Right atrium auricular region (tissue), 2 donors: ENCODE measurements around the gene NUDT8. TPM values are rescaled to one million over a fixed set of nuclear protein-coding genes. Genes with fewer than 3 reads are reported as not detected.

ENCODE experiments used
- DNase-seq: peaks from one replicate; pipeline ENCODE4 v3.0.0-alpha.2; 2019; ENCODE audit warnings: low spot score
- H3K27ac ChIP-seq, 2 donors: fragments of 200-600 bp; sonication (generic); 1 replicate in 1 of 2; 2 replicates in 1 of 2; pipeline ENCODE4 v1.5.1; 2016 to 2019
- H3K27me3 ChIP-seq, 2 donors: fragments of 200-600 bp; sonication (generic); one replicate each; pipeline versions ENCODE4 v1.5.1 to v1.6.0; 2017 to 2019
- H3K36me3 ChIP-seq: fragments of 200-600 bp; sonication (generic); one replicate; pipeline ENCODE4 v1.5.1; 2016
- H3K4me1 ChIP-seq, 2 donors: fragments of 200-600 bp; sonication (generic); one replicate each; pipeline versions ENCODE4 v1.5.1 to v1.6.0; 2017 to 2019
- H3K4me3 ChIP-seq, 2 donors: fragments of 200-600 bp; sonication (generic); 1 replicate in 1 of 2; 2 replicates in 1 of 2; pipeline ENCODE4 v1.5.1; 2017 to 2019; ENCODE audit warnings: mild to moderate bottlenecking in 1 of 2, moderate library complexity in 1 of 2
- H3K9me3 ChIP-seq, 2 donors: fragments of 200-600 bp; sonication (generic); one replicate each; pipeline ENCODE4 v1.5.1; 2019
- CTCF ChIP-seq, 2 donors: fragments of 200-600 bp; sonication (generic); IDR thresholded peaks; one replicate each; pipeline ENCODE4 v1.5.1; 2019; ENCODE audit warnings: antibody characterized with exemption in 2 of 2
- total RNA-seq, 2 donors: library from RNA; depleted of rRNA; stranded (reverse); fragments of >200 nt; gene quantifications; one replicate each; pipeline ENCODE4 v1.1.0, GENCODE V29; 2016

The NUDT8 gene
- total RNA-seq, 2 donors from 2014 or later = 29.8 to 78.6 TPM

GRCh38 chr11:67671211-67671520 is 41.4 kb upstream of the NUDT8 start:
- TF ChIP-seq CTCF (IDR thresholded peaks at IDR 0.05) = no peak
- Histone ChIP-seq H3K27ac (no peak overlapping the region), H3K27me3 (no peaks in the 10 kb centered on the region), H3K4me1 (no peaks in the 10 kb centered on the region), H3K9me3 (peaks cover 0 to 4% of the 10 kb centered on the region in 2 donors), H3K36me3 (no peaks in the 10 kb centered on the region), H3K4me3 (no peak overlapping the region)
- DNase-seq = no peak

- no peak overlapping the region for H3K27ac ChIP-seq
- no peaks in the 10 kb centered on the region for H3K36me3 ChIP-seq
- no peaks in the 10 kb centered on the region for H3K27me3 ChIP-seq
- H3K4me3 ChIP-seq = no peak overlapping the region
- H3K4me1 ChIP-seq = no peaks in the 10 kb centered on the region
- DNase-seq = no peak
- TF ChIP-seq CTCF (IDR thresholded peaks at IDR 0.05) = no peak
- no peaks in the 10 kb centered on the region for H3K9me3 ChIP-seq
These were observed 40.8 kb upstream of the NUDT8 start for GRCh38 chr11:67670316-67671210.

- DNase-seq = no peak
- no peaks in the 10 kb centered on the region for H3K27me3 ChIP-seq
- H3K4me1 ChIP-seq = no peaks in the 10 kb centered on the region
- H3K36me3 ChIP-seq = no peaks in the 10 kb centered on the region
- no peak overlapping the region for H3K27ac ChIP-seq
- TF ChIP-seq CTCF (IDR thresholded peaks at IDR 0.05) = no peak
- H3K9me3 ChIP-seq = no peaks in the 10 kb centered on the region
- H3K4me3 ChIP-seq = no peak overlapping the region
These were observed 38.4 kb upstream of the NUDT8 start for GRCh38 chr11:67668192-67668551.

DNA sequence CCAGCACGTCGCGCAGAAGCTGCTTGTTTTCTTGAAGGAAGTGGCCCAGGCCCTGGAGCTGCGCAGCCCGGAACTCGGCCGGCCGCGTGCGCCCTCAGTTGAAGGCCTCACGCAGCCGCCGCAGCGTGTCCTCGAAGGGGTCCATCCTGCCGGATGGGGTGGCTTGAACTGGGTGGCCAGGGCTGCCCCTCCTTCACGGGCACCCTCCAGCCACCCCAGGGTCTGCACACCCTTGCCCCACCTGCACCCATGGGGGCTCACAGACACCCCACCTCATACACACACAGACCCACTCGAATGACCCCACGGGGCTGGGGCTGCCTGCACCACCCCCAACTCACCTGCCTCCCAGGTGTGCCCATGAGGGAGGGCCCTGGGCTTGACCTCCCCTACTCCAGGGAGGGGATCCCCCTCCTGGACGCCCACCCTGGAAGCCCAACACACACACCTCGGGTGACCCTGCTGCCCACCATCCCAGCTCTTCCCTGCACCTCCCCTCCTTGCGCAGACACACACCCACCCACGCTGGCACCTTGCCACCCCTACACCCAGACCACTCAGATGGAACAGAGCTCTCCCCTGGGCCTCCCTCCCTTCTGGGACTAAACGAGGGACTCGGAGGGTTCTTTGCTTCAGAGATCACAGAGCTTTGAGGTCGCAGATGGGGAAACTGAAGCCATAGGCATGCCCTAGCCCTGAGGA is 37.9 kb upstream of the NUDT8 start:
- no peaks in the 10 kb centered on the region for H3K36me3 ChIP-seq
- H3K4me3 ChIP-seq = no peak overlapping the region
- no peak for TF ChIP-seq CTCF (IDR thresholded peaks at IDR 0.05)
- no peaks in the 10 kb centered on the region for H3K27me3 ChIP-seq
- H3K27ac ChIP-seq = no peak overlapping the region
- no peaks in the 10 kb centered on the region for H3K4me1 ChIP-seq
- no peaks in the 10 kb centered on the region for H3K9me3 ChIP-seq
- no peak for DNase-seq

- H3K27me3 ChIP-seq = no peaks in the 10 kb centered on the region
- no peaks in the 10 kb centered on the region for H3K36me3 ChIP-seq
- H3K27ac ChIP-seq = no peak overlapping the region
- H3K4me1 ChIP-seq = no peaks in the 10 kb centered on the region
- no peak for TF ChIP-seq CTCF (IDR thresholded peaks at IDR 0.05)
- H3K4me3 ChIP-seq = no peak overlapping the region
- DNase-seq = no peak
- no peaks in the 10 kb centered on the region for H3K9me3 ChIP-seq
These were observed 37.1 kb upstream of the NUDT8 start for GRCh38 chr11:67666676-67667489.
